Left lung (tissue), 10 donors: ENCODE data around the gene PTPN3. TPM values are rescaled to one million over a fixed set of nuclear protein-coding genes. Genes with fewer than 3 reads are reported as not detected.

Source experiments
- ATAC-seq: fragments of 200-7000 bp; cut with Tn5 transposase; one replicate; pipeline ENCODE4 v1.9.1; 2020; ENCODE audit warnings: moderate library complexity
- DNase-seq, 4 donors: peaks; one replicate each; pipeline ENCODE4 v3.0.0-alpha.2; 2013 to 2020
- H3K27ac ChIP-seq, 2 donors: fragments of 200-600 bp; sonication (generic) in 1 of 2; one replicate each; pipeline versions ENCODE4 v1.5.0 to v1.8.0; 2020 to 2021
- H3K27me3 ChIP-seq, 2 donors: fragments of 200-600 bp; sonication (generic) in 1 of 2; one replicate each; pipeline versions ENCODE4 v1.5.0 to v1.8.0; 2020 to 2021
- H3K36me3 ChIP-seq, 2 donors: fragments of 200-600 bp; sonication (generic) in 1 of 2; one replicate each; pipeline versions ENCODE4 v1.5.0 to v1.8.0; 2020 to 2021
- H3K4me1 ChIP-seq, 2 donors: fragments of 200-600 bp; one replicate each; pipeline ENCODE4 v1.8.0; 2021
- H3K4me3 ChIP-seq, 2 donors: fragments of 200-600 bp; sonication (generic) in 1 of 2; one replicate each; pipeline versions ENCODE4 v1.5.0 to v1.8.0; 2020 to 2021; ENCODE audit warnings: mild to moderate bottlenecking in 1 of 2
- H3K9me3 ChIP-seq, 2 donors: fragments of 200-600 bp; sonication (generic) in 1 of 2; one replicate each; pipeline versions ENCODE4 v1.5.0 to v1.8.0; 2020 to 2021
- CTCF ChIP-seq, 2 donors: fragments of 200-600 bp; sonication (generic) in 1 of 2; IDR thresholded peaks; one replicate each; pipeline versions ENCODE4 v1.5.0 to v1.8.0; 2021; ENCODE audit warnings: antibody characterized with exemption in 2 of 2
- intact Hi-C, 2 donors: fragments of 100-400 bp; cut with DNase I; formaldehyde crosslinking; loops; one replicate each; pipeline versions ENCODE4 v1.11.2 to v1.14.2; 2022
- polyA plus RNA-seq, 6 donors: library from polyadenylated mRNA; unstranded; fragments of 120-200 nt; gene quantifications; one replicate each; pipeline ENCODE4 v1.2.1, GENCODE V29; 2013; ENCODE audit not compliant: insufficient read length in 6 of 6
- total RNA-seq, 2 donors: library from RNA; stranded (reverse); fragmentation: NEBNext Ultra II Directional; extraction: Animal tissue kit (Norgen Biotek cat#: 25700); gene quantifications; one replicate each; pipeline ENCODE4 v1.2.1, GENCODE V29; 2021
- donor health status: DM: no; HTN: yes; CAD: no.
- donor health status: DM: no; HTN: no; CAD: no.

The PTPN3 gene
- total and polyA plus RNA-seq, 8 donors: 7.7 to 16.6 (median 15.7) TPM

GRCh38 chr9:109458453-109459211 lies 39.5 kb downstream of the PTPN3 start:
- H3K4me1 ChIP-seq: no peaks in the 10 kb centered on the region
- H3K27ac ChIP-seq: no peak overlapping the region
- peaks cover 0 to 76% of the 10 kb centered on the region in 2 donors for H3K27me3 ChIP-seq
- no peak for TF ChIP-seq CTCF (IDR thresholded peaks at IDR 0.05)
- no peak overlapping the region for H3K4me3 ChIP-seq
- H3K9me3 ChIP-seq: no peaks in the 10 kb centered on the region
- peak; percentile 23 for ATAC-seq
- intact Hi-C loops: no loop called here
- no peak for DNase-seq
- H3K36me3 ChIP-seq: no peaks in the 10 kb centered on the region

- TF ChIP-seq CTCF (IDR thresholded peaks at IDR 0.05): no peak
- intact Hi-C loops: no loop called here
- H3K4me3 ChIP-seq: no peak overlapping the region
- no peaks in the 10 kb centered on the region for H3K36me3 ChIP-seq
- DNase-seq (no peak), ATAC-seq (no peak)
- H3K27me3 ChIP-seq: peaks cover 0 to 61% of the 10 kb centered on the region in 2 donors
- H3K27ac ChIP-seq: no peak overlapping the region
- H3K9me3 ChIP-seq: no peaks in the 10 kb centered on the region
- no peaks in the 10 kb centered on the region for H3K4me1 ChIP-seq
These were observed 41.3 kb downstream of the PTPN3 start for GRCh38 chr9:109456811-109457210.

GRCh38 chr9:109455861-109456260 lies 42.2 kb downstream of the PTPN3 start:
- H3K27ac ChIP-seq: no peak overlapping the region
- intact Hi-C loops: no loop called here
- H3K36me3 ChIP-seq: no peaks in the 10 kb centered on the region
- no peak for TF ChIP-seq CTCF (IDR thresholded peaks at IDR 0.05)
- ATAC-seq: no peak
- no peaks in the 10 kb centered on the region for H3K9me3 ChIP-seq
- H3K4me3 ChIP-seq: no peak overlapping the region
- H3K27me3 ChIP-seq: peaks cover 0 to 52% of the 10 kb centered on the region in 2 donors
- no peaks in the 10 kb centered on the region for H3K4me1 ChIP-seq
- DNase-seq: no peak

GRCh38 chr9:109455391-109455790 lies 42.7 kb downstream of the PTPN3 start:
- no peak for TF ChIP-seq CTCF (IDR thresholded peaks at IDR 0.05)
- Histone ChIP-seq H3K4me1 (no peaks in the 10 kb centered on the region), H3K27ac (no peak overlapping the region), H3K4me3 (no peak overlapping the region), H3K36me3 (no peaks in the 10 kb centered on the region), H3K27me3 (peaks cover 0 to 51% of the 10 kb centered on the region in 2 donors), H3K9me3 (no peaks in the 10 kb centered on the region)
- ATAC-seq: no peak
- no peak for DNase-seq
- intact Hi-C loops: no loop called here

- TF ChIP-seq CTCF (IDR thresholded peaks at IDR 0.05): no peak
These were observed 43.4 kb downstream of the PTPN3 start for GRCh38 chr9:109454601-109455155.

More at GRCh38 chr9:109454601-109455155, 43.4 kb downstream of the PTPN3 start:
- Histone ChIP-seq H3K4me1 (no peaks in the 10 kb centered on the region), H3K27me3 (peaks cover 0 to 53% of the 10 kb centered on the region in 2 donors), H3K36me3 (no peaks in the 10 kb centered on the region), H3K4me3 (no peak overlapping the region), H3K27ac (no peak overlapping the region), H3K9me3 (no peaks in the 10 kb centered on the region)
- DNase-seq (no peak), ATAC-seq (no peak)
- intact Hi-C loops: no loop called here
